DND-41 (cell line): Measurements from ENCODE around the gene PARPBP.

ENCODE experiments used
- EZH2 ChIP-seq: IDR thresholded peaks from 3 replicates; pipeline ENCODE4 v1.6.1; 2012; ENCODE audit warnings: borderline replicate concordance, low read depth, mild to moderate bottlenecking, moderate library complexity, low read length, inconsistent platforms; ENCODE audit not compliant: severe bottlenecking
- TF ChIP-seq, protein P1 (sequence below): IDR thresholded peaks from 2 replicates; pipeline ENCODE4 v1.5.1; 2012; ENCODE audit warnings: borderline replicate concordance, low read length, moderate library complexity, mild to moderate bottlenecking; ENCODE audit not compliant: poor library complexity, severe bottlenecking; ENCODE audit errors: extremely low read depth

DNA sequence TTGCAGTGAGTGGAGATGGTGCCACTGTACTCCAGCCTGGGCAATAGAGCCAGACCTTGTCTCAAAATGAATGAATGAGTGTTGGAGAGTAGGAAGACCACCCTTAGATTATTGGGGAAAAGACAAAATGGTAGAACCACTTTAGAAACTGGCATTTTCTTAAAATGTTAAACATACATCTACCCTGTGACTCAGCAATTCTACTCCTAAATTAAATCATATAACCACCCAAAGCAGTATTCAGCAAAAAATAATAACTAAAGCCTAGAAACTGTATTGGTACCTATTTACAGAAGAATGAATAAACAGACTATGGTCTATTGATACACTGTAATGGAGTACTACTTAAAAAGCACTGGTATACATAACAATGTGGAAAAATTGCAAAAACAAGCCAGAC is 9.2 kb upstream of the PARPBP start:
- TF ChIP-seq EZH2: no peak
- TF ChIP-seq, protein P1, sequence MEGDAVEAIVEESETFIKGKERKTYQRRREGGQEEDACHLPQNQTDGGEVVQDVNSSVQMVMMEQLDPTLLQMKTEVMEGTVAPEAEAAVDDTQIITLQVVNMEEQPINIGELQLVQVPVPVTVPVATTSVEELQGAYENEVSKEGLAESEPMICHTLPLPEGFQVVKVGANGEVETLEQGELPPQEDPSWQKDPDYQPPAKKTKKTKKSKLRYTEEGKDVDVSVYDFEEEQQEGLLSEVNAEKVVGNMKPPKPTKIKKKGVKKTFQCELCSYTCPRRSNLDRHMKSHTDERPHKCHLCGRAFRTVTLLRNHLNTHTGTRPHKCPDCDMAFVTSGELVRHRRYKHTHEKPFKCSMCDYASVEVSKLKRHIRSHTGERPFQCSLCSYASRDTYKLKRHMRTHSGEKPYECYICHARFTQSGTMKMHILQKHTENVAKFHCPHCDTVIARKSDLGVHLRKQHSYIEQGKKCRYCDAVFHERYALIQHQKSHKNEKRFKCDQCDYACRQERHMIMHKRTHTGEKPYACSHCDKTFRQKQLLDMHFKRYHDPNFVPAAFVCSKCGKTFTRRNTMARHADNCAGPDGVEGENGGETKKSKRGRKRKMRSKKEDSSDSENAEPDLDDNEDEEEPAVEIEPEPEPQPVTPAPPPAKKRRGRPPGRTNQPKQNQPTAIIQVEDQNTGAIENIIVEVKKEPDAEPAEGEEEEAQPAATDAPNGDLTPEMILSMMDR: no peak
